ENCODE results near the gene CHID1.

- no peak for TF ChIP-seq EZH2 (IDR thresholded peaks at IDR 0.05; ENCODE audit: low read length, missing control alignments)
- TF ChIP-seq, protein P1, sequence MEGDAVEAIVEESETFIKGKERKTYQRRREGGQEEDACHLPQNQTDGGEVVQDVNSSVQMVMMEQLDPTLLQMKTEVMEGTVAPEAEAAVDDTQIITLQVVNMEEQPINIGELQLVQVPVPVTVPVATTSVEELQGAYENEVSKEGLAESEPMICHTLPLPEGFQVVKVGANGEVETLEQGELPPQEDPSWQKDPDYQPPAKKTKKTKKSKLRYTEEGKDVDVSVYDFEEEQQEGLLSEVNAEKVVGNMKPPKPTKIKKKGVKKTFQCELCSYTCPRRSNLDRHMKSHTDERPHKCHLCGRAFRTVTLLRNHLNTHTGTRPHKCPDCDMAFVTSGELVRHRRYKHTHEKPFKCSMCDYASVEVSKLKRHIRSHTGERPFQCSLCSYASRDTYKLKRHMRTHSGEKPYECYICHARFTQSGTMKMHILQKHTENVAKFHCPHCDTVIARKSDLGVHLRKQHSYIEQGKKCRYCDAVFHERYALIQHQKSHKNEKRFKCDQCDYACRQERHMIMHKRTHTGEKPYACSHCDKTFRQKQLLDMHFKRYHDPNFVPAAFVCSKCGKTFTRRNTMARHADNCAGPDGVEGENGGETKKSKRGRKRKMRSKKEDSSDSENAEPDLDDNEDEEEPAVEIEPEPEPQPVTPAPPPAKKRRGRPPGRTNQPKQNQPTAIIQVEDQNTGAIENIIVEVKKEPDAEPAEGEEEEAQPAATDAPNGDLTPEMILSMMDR (conservative IDR thresholded peaks at IDR 0.05 in 1 of 2, IDR thresholded peaks at IDR 0.05 in 1 of 2; ENCODE audit: low read depth in 1 of 2, low read length in 2 of 2) = no peak
Measured at GRCh38 chr11:855796-856195, 54.8 kb downstream of the CHID1 start.
